GM21619 (cell line): ENCODE results near the gene GLYAT.
"Not testable (repeated sequence)": the region's sequence is repeated elsewhere in the genome, so short reads cannot be mapped to it uniquely, and the experiment has no call there.

ENCODE experiments used
- ATAC-seq: cut with Tn5 transposase; IDR thresholded peaks from one replicate; pipeline ENCODE4 v1.9.1; 2021; ENCODE audit not compliant: unreplicated experiment

GLYAT gene

GRCh38 chr11:58685973-58686722 is 45.6 kb downstream of the GLYAT start:
- ATAC-seq: no peak

GRCh38 chr11:58682660-58683059 is 49.1 kb downstream of the GLYAT start:
- ATAC-seq: not testable (repeated sequence)

- ATAC-seq: not testable (repeated sequence)
These were observed 54.2 kb downstream of the GLYAT start for GRCh38 chr11:58677536-58677935.

- no peak for ATAC-seq
These were observed 55.1 kb downstream of the GLYAT start for GRCh38 chr11:58676563-58677135.

- ATAC-seq: peak; percentile 86
These were observed 56.2 kb downstream of the GLYAT start for GRCh38 chr11:58675334-58676155.

GRCh38 chr11:58674609-58675008 is 57.1 kb downstream of the GLYAT start:
- no peak for ATAC-seq

GRCh38 chr11:58671983-58672633 is 59.6 kb downstream of the GLYAT start:
- no peak for ATAC-seq

GRCh38 chr11:58659910-58660570 is 71.7 kb downstream of the GLYAT start:
- ATAC-seq: no peak

GRCh38 chr11:58659404-58659803 is 72.3 kb downstream of the GLYAT start:
- ATAC-seq: no peak
